ENCODE results near the gene GRIP2. TPM values are rescaled to one million over a fixed set of nuclear protein-coding genes. Genes with fewer than 3 reads are reported as not detected.

The GRIP2 gene
- polyA plus RNA-seq, 1 donor from 2014 or later, result 8.6 TPM

- Histone ChIP-seq H3K36me3 (ENCODE audit: insufficient read depth, low read length) (peaks cover 10% of the 10 kb centered on the region), H3K79me2 (replicated peaks; ENCODE audit: insufficient read depth, low read length) (no peaks in the 10 kb centered on the region), H3K4me2 (ENCODE audit: low read length) (no peak overlapping the region), H3K9ac (ENCODE audit: low read length) (no peak overlapping the region), H3K27me3 (ENCODE audit: insufficient read depth, low read depth, low read length) (no peaks in the 10 kb centered on the region), H3K9me3 (ENCODE audit: low read length) (no peaks in the 10 kb centered on the region), H3K4me3 (ENCODE audit: low read length) (no peak overlapping the region), H2AFZ (ENCODE audit: low read depth, low read length) (no peak overlapping the region), H3K9me2 (ENCODE audit: insufficient read depth, low read length) (no peaks in the 10 kb centered on the region), H3F3A (ENCODE audit: insufficient read depth, low read length, poor library complexity, severe bottlenecking) (no peaks in the 10 kb centered on the region), H3K27ac (ENCODE audit: low read length) (no peak overlapping the region), H4K20me1 (ENCODE audit: insufficient read depth) (no peaks in the 10 kb centered on the region)
- TF ChIP-seq SMC3 (conservative IDR thresholded peaks at IDR 0.05; ENCODE audit: poor library complexity) (no peak), MXI1 (conservative IDR thresholded peaks at IDR 0.05; ENCODE audit: poor library complexity, severe bottlenecking) (no peak), REST (IDR thresholded peaks at IDR 0.05; ENCODE audit: borderline replicate concordance) (no peak), POLR2AphosphoS5 (IDR thresholded peaks at IDR 0.05) (no peak), TAF1 (IDR thresholded peaks at IDR 0.05; ENCODE audit: low read depth) (no peak), RAD21 (conservative IDR thresholded peaks at IDR 0.05) (no peak), EP300 (conservative IDR thresholded peaks at IDR 0.05; ENCODE audit: poor library complexity, severe bottlenecking) (no peak), CTCF (IDR thresholded peaks at IDR 0.05; ENCODE audit: poor library complexity, severe bottlenecking) (no peak), EZH2 (IDR thresholded peaks at IDR 0.05; ENCODE audit: borderline replicate concordance, insufficient read depth, low read length, poor library complexity, severe bottlenecking) (no peak)
These were observed 59.0 kb downstream of the GRIP2 start for GRCh38 chr3:14481018-14481645.

GRCh38 chr3:14480207-14481017, 59.7 kb downstream of the GRIP2 start:
- Histone ChIP-seq H3K79me2 (replicated peaks; ENCODE audit: insufficient read depth, low read length) (no peaks in the 10 kb centered on the region), H3K4me3 (ENCODE audit: low read length) (no peak overlapping the region), H2AFZ (ENCODE audit: low read depth, low read length) (no peak overlapping the region), H3F3A (ENCODE audit: insufficient read depth, low read length, poor library complexity, severe bottlenecking) (no peaks in the 10 kb centered on the region), H3K27ac (ENCODE audit: low read length) (no peak overlapping the region), H3K27me3 (ENCODE audit: insufficient read depth, low read depth, low read length) (no peaks in the 10 kb centered on the region), H3K9me2 (ENCODE audit: insufficient read depth, low read length) (no peaks in the 10 kb centered on the region), H4K20me1 (ENCODE audit: insufficient read depth) (no peaks in the 10 kb centered on the region), H3K9ac (ENCODE audit: low read length) (no peak overlapping the region), H3K9me3 (ENCODE audit: low read length) (no peaks in the 10 kb centered on the region), H3K36me3 (ENCODE audit: insufficient read depth, low read length) (peaks cover 10% of the 10 kb centered on the region), H3K4me2 (ENCODE audit: low read length) (no peak overlapping the region)
- TF ChIP-seq SMC3 (conservative IDR thresholded peaks at IDR 0.05; ENCODE audit: poor library complexity) (no peak), MXI1 (conservative IDR thresholded peaks at IDR 0.05; ENCODE audit: poor library complexity, severe bottlenecking) (no peak), RAD21 (conservative IDR thresholded peaks at IDR 0.05) (no peak), TAF1 (IDR thresholded peaks at IDR 0.05; ENCODE audit: low read depth) (no peak), POLR2AphosphoS5 (IDR thresholded peaks at IDR 0.05) (no peak), EP300 (conservative IDR thresholded peaks at IDR 0.05; ENCODE audit: poor library complexity, severe bottlenecking) (no peak), REST (IDR thresholded peaks at IDR 0.05; ENCODE audit: borderline replicate concordance) (no peak)
